Tibial nerve (tissue), 4 donors: ENCODE measurements around the gene HOXD13. TPM values are rescaled to one million over a fixed set of nuclear protein-coding genes. Genes with fewer than 3 reads are reported as not detected.

Experiments used
- DNase-seq, 2 donors: peaks; one replicate each; pipeline ENCODE4 v3.0.0-alpha.2; 2019; ENCODE audit warnings: low spot score in 2 of 2
- H3K27ac ChIP-seq, 4 donors: fragments of 200-600 bp; sonication (generic) in 3 of 4; one replicate each; pipeline ENCODE4 v1.5.1; 2017 to 2019; ENCODE audit warnings: mild to moderate bottlenecking in 1 of 4
- H3K27me3 ChIP-seq, 2 donors: fragments of 200-600 bp; sonication (generic) in 1 of 2; one replicate each; pipeline versions ENCODE4 v1.5.1 to v1.6.0; 2017 to 2019
- H3K36me3 ChIP-seq, 3 donors: fragments of 200-600 bp; sonication (generic); one replicate each; pipeline ENCODE4 v1.5.1; 2018 to 2019
- H3K4me1 ChIP-seq, 4 donors: fragments of 200-600 bp; sonication (generic) in 3 of 4; one replicate each; pipeline ENCODE4 v1.5.1; 2017 to 2019
- H3K4me3 ChIP-seq, 4 donors: fragments of 200-600 bp; sonication (generic) in 3 of 4; one replicate each; pipeline ENCODE4 v1.5.1; 2017 to 2019; ENCODE audit warnings: mild to moderate bottlenecking in 1 of 4, moderate library complexity in 1 of 4
- H3K9me3 ChIP-seq, 4 donors: fragments of 200-600 bp; sonication (generic) in 3 of 4; one replicate each; pipeline ENCODE4 v1.5.1; 2017 to 2019
- CTCF ChIP-seq, 5 experiments: fragments of 200-600 bp in 3 of 5; fragments of 450-650 bp in 2 of 5; sonication (generic) in 3 of 5; IDR thresholded peaks; one replicate each; pipeline ENCODE4 v1.5.1; 2016 to 2019; ENCODE audit warnings: antibody characterized with exemption in 5 of 5, mild to moderate bottlenecking in 3 of 5, moderate library complexity in 2 of 5
- EP300 ChIP-seq, 2 donors: sonication (generic); formaldehyde crosslinking; IDR thresholded peaks; one replicate each; pipeline ENCODE4 v1.6.1; 2017; ENCODE audit warnings: antibody characterized with exemption in 2 of 2, mild to moderate bottlenecking in 1 of 2
- POLR2A ChIP-seq, 2 donors: fragments of 450-650 bp; IDR thresholded peaks; one replicate each; pipeline ENCODE4 v1.6.1; 2017; ENCODE audit warnings: antibody characterized with exemption in 2 of 2, mild to moderate bottlenecking in 2 of 2, moderate library complexity in 2 of 2
- WGBS, 2 donors: methylation state at CpG; one replicate each; pipeline ENCODE4 v1.1.5; 2018; 5-methylcytosine and 5-hydroxymethylcytosine counted together
- total RNA-seq, 4 donors: library from RNA; depleted of rRNA; stranded (reverse); fragments of >200 nt; gene quantifications; one replicate each; pipeline ENCODE4 v1.1.0, GENCODE V29; 2016

HOXD13 gene
- total RNA-seq, 4 donors from 2014 or later, result 0.21 TPM; not detected in 3

- peaks cover 0 to 50% (median 10%) of the 10 kb centered on the region in 4 donors for H3K4me1 ChIP-seq
- WGBS, 2 donors, result 14 to 16% methylated on average over 26 of the region's 26 CpGs
- no peak for TF ChIP-seq CTCF (IDR thresholded peaks at IDR 0.05)
- no peak for TF ChIP-seq POLR2A (IDR thresholded peaks at IDR 0.05)
- no peak for TF ChIP-seq EP300 (IDR thresholded peaks at IDR 0.05)
- H3K27me3 ChIP-seq, result peaks cover 5 to 97% of the 10 kb centered on the region in 2 donors
- H3K36me3 ChIP-seq, result no peaks in the 10 kb centered on the region
- peak overlapping the region in 1 of 4 donors; percentile 0 for H3K4me3 ChIP-seq
- no peak overlapping the region for H3K27ac ChIP-seq
- H3K9me3 ChIP-seq, result no peaks in the 10 kb centered on the region
- DNase-seq, result no peak
Observed at GRCh38 chr2:176109192-176109901, 16.8 kb downstream of the HOXD13 start.

- Histone ChIP-seq H3K4me3 (no peak overlapping the region), H3K27me3 (peaks cover 0 to 97% of the 10 kb centered on the region in 2 donors), H3K36me3 (no peaks in the 10 kb centered on the region), H3K4me1 (peaks cover 0 to 44% (median 4%) of the 10 kb centered on the region in 4 donors), H3K27ac (no peak overlapping the region), H3K9me3 (no peaks in the 10 kb centered on the region)
- TF ChIP-seq EP300 (IDR thresholded peaks at IDR 0.05), result no peak
- no peak for TF ChIP-seq POLR2A (IDR thresholded peaks at IDR 0.05)
- no peak for TF ChIP-seq CTCF (IDR thresholded peaks at IDR 0.05)
- no peak for DNase-seq
- 42 to 46% methylated on average over 4 of the region's 4 CpGs for WGBS, 2 donors
Observed at GRCh38 chr2:176109946-176110345, 17.4 kb downstream of the HOXD13 start.

- TF ChIP-seq EP300 (IDR thresholded peaks at IDR 0.05) (peak in 1 of 2 donors; percentile 48), POLR2A (IDR thresholded peaks at IDR 0.05) (no peak)
- no peaks in the 10 kb centered on the region for H3K9me3 ChIP-seq
- no peak for DNase-seq
- no peaks in the 10 kb centered on the region for H3K36me3 ChIP-seq
- H3K27me3 ChIP-seq, result peaks cover 0 to 97% of the 10 kb centered on the region in 2 donors
- H3K4me3 ChIP-seq, result no peak overlapping the region
- H3K27ac ChIP-seq, result no peak overlapping the region
- H3K4me1 ChIP-seq, result peaks cover 0 to 38% (median 4%) of the 10 kb centered on the region in 4 donors
- WGBS, 2 donors, result 29 to 41% methylated on average over 7 of the region's 7 CpGs
Observed at GRCh38 chr2:176110415-176111308, 18.1 kb downstream of the HOXD13 start.

- 5 to 7% methylated on average over 16 of the region's 16 CpGs for WGBS, 2 donors
- H3K27ac ChIP-seq, result no peak overlapping the region
- peaks cover 0 to 97% of the 10 kb centered on the region in 2 donors for H3K27me3 ChIP-seq
- peak in 4 of 5 experiments; percentile 23 to 32 (median 26) for TF ChIP-seq CTCF (IDR thresholded peaks at IDR 0.05)
- TF ChIP-seq EP300 (IDR thresholded peaks at IDR 0.05), result peak in 1 of 2 donors; percentile 14
- no peak for TF ChIP-seq POLR2A (IDR thresholded peaks at IDR 0.05)
- H3K4me1 ChIP-seq, result peaks cover 0 to 37% (median 4%) of the 10 kb centered on the region in 4 donors
- peak in 1 of 2 donors; percentile 46 for DNase-seq
- H3K9me3 ChIP-seq, result no peaks in the 10 kb centered on the region
- no peak overlapping the region for H3K4me3 ChIP-seq
- no peaks in the 10 kb centered on the region for H3K36me3 ChIP-seq
Observed at GRCh38 chr2:176111309-176111663, 18.8 kb downstream of the HOXD13 start.

GRCh38 chr2:176111846-176112374, 19.4 kb downstream of the HOXD13 start:
- H3K9me3 ChIP-seq, result no peaks in the 10 kb centered on the region
- peaks cover 0 to 36% (median 4%) of the 10 kb centered on the region in 4 donors for H3K4me1 ChIP-seq
- peaks cover 0 to 97% of the 10 kb centered on the region in 2 donors for H3K27me3 ChIP-seq
- no peak for DNase-seq
- no peak for TF ChIP-seq CTCF (IDR thresholded peaks at IDR 0.05)
- TF ChIP-seq EP300 (IDR thresholded peaks at IDR 0.05), result no peak
- TF ChIP-seq POLR2A (IDR thresholded peaks at IDR 0.05), result no peak
- H3K36me3 ChIP-seq, result no peaks in the 10 kb centered on the region
- no peak overlapping the region for H3K27ac ChIP-seq
- 8 to 10% methylated on average over 21 to 29 of the region's 29 CpGs for WGBS, 2 donors
- H3K4me3 ChIP-seq, result no peak overlapping the region
